Caco-2 (cell line): ENCODE measurements around the gene GLIS1. TPM values are rescaled to one million over a fixed set of nuclear protein-coding genes. Genes with fewer than 3 reads are reported as not detected.

Experiments
- BruUV-seq: library from RNA; stranded (reverse); fragments of 400-500 nt; replicated peaks from 2 replicates; lab custom pipeline; 2021; lab: Mats Ljungman, UMichigan
- CTCF ChIA-PET: fragments of 300-600 bp; sonication (Branson Sonifier 250); formaldehyde crosslinking; loops from one replicate; lab custom pipeline; 2022; ENCODE audit warnings: antibody characterized with exemption; lab: Charles Lee
- POLR2A ChIA-PET: fragments of 300-600 bp; sonication (Branson Sonifier 250); formaldehyde crosslinking; loops from one replicate; lab custom pipeline; 2022; ENCODE audit warnings: antibody characterized with exemption; lab: Charles Lee
- DNase-seq, 2 experiments: peaks; one replicate each; pipeline versions ENCODE4 v3.0.0 to v3.0.0-alpha.2; 2020 to 2022
- H3K27me3 ChIP-seq: replicated peaks from 2 replicates; pipeline ENCODE4 v1.6.0; 2011; ENCODE audit warnings: low read length; ENCODE audit not compliant: control insufficient read depth, insufficient read depth
- H3K36me3 ChIP-seq: 2 replicates; pipeline ENCODE4 v1.5.1; 2011; ENCODE audit warnings: low read length; ENCODE audit not compliant: control insufficient read depth, insufficient read depth
- H3K4me1 ChIP-seq: fragments of 250-450 bp; sonication (Bioruptor Pico); 2 replicates; pipeline ENCODE4 v1.5.1; 2020; ENCODE audit warnings: mild to moderate bottlenecking
- H3K4me3 ChIP-seq: 2 replicates; pipeline ENCODE4 v1.5.1; 2011; ENCODE audit warnings: low read depth, mild to moderate bottlenecking, control low read depth, low read length
- H3K9me3 ChIP-seq: fragments of 250-450 bp; sonication (Bioruptor Pico); 2 replicates; pipeline ENCODE4 v1.5.1; 2020; ENCODE audit warnings: mild to moderate bottlenecking, moderate library complexity
- H3K27ac Mint-ChIP-seq: one replicate; pipeline ENCODE4 v1.8.0; 2022; ENCODE audit warnings: mixed read lengths; ENCODE audit not compliant: unreplicated experiment
- H3K27me3 Mint-ChIP-seq: one replicate; pipeline ENCODE4 v1.8.0; 2022; ENCODE audit warnings: mixed read lengths; ENCODE audit not compliant: insufficient read depth, unreplicated experiment
- H3K36me3 Mint-ChIP-seq: one replicate; pipeline ENCODE4 v1.8.0; 2022; ENCODE audit warnings: mild to moderate bottlenecking, mixed read lengths; ENCODE audit not compliant: insufficient read depth, unreplicated experiment
- H3K4me1 Mint-ChIP-seq: one replicate; pipeline ENCODE4 v1.8.0; 2022; ENCODE audit warnings: low read depth, mixed read lengths; ENCODE audit not compliant: unreplicated experiment
- H3K4me3 Mint-ChIP-seq: one replicate; pipeline ENCODE4 v1.8.0; 2022; ENCODE audit warnings: mild to moderate bottlenecking, moderate library complexity, mixed read lengths; ENCODE audit not compliant: unreplicated experiment
- H3K9me3 Mint-ChIP-seq: one replicate; pipeline ENCODE4 v1.8.0; 2022; ENCODE audit warnings: mixed read lengths; ENCODE audit not compliant: unreplicated experiment
- intact Hi-C: fragments of 100-400 bp; cut with micrococcal nuclease; formaldehyde crosslinking; loops from one replicate; pipeline ENCODE4 v1.10.0; 2022; ENCODE audit not compliant: unreplicated experiment
- total RNA-seq: library from RNA; stranded (reverse); gene quantifications from 2 replicates; pipeline ENCODE4 v1.2.3, GENCODE V29; 2022
- TF ChIP-seq, protein P1 (sequence below), 2 experiments: fragments of 200-600 bp in 1 of 2; IDR thresholded peaks; 1 replicate in 1 of 2; 2 replicates in 1 of 2; pipeline versions ENCODE4 v1.5.1 to v1.8.0; 2011 to 2022; ENCODE audit warnings: antibody characterized with exemption in 1 of 2, control low read depth in 1 of 2, inconsistent platforms in 1 of 2, low read depth in 1 of 2, low read length in 1 of 2, mild to moderate bottlenecking in 1 of 2, moderate library complexity in 1 of 2; ENCODE audit not compliant: insufficient read depth in 1 of 2, severe bottlenecking in 1 of 2, unreplicated experiment in 1 of 2

The GLIS1 gene
- total RNA-seq, 1 experiment from 2014 or later: not detected

DNA sequence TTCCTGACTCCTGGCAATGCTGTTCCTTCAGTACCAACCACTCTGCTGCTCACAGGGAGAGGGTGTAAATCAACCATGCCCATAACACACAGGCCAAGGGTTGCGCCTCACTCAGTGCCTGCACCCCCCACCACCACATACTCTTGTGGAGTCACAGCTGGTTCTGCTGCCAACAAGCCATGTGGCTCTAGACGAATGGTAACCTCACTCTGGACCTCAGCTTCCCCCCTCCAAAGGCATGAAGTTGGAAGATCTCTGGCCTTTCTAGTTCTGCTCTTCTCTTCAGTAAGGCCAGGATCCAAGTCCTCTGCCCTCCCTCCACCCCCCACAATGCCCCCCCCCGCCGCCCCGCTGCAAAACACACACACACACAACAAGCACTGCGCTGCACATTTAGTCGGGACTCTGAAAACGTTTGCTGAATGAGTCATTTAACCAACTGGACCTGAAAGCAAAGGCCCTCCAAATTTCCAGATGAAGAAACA is 1.7 kb upstream of the GLIS1 start:
- ChIA-PET CTCF (no interaction called here), POLR2A (no interaction called here)
- no peak overlapping the region for H3K27ac Mint-ChIP-seq
- Histone ChIP-seq H3K4me3 (no peak overlapping the region), H3K4me1 (no peaks in the 10 kb centered on the region), H3K36me3 (no peaks in the 10 kb centered on the region), H3K27me3 (peaks cover 2% of the 10 kb centered on the region), H3K9me3 (no peaks in the 10 kb centered on the region)
- H3K9me3 Mint-ChIP-seq: peaks cover 31% of the 10 kb centered on the region
- BruUV-seq: no TSS peak
- TF ChIP-seq, protein P1, sequence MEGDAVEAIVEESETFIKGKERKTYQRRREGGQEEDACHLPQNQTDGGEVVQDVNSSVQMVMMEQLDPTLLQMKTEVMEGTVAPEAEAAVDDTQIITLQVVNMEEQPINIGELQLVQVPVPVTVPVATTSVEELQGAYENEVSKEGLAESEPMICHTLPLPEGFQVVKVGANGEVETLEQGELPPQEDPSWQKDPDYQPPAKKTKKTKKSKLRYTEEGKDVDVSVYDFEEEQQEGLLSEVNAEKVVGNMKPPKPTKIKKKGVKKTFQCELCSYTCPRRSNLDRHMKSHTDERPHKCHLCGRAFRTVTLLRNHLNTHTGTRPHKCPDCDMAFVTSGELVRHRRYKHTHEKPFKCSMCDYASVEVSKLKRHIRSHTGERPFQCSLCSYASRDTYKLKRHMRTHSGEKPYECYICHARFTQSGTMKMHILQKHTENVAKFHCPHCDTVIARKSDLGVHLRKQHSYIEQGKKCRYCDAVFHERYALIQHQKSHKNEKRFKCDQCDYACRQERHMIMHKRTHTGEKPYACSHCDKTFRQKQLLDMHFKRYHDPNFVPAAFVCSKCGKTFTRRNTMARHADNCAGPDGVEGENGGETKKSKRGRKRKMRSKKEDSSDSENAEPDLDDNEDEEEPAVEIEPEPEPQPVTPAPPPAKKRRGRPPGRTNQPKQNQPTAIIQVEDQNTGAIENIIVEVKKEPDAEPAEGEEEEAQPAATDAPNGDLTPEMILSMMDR (IDR thresholded peaks at IDR 0.05; ENCODE audit: insufficient read depth in 1 of 2, low read depth in 1 of 2, low read length in 1 of 2, severe bottlenecking in 1 of 2, unreplicated experiment in 1 of 2): no peak
- H3K4me3 Mint-ChIP-seq: no peak overlapping the region
- H3K27me3 Mint-ChIP-seq: peaks cover 15% of the 10 kb centered on the region
- no peaks in the 10 kb centered on the region for H3K36me3 Mint-ChIP-seq
- no peaks in the 10 kb centered on the region for H3K4me1 Mint-ChIP-seq
- intact Hi-C loops: no loop called here
- DNase-seq: no peak

DNA sequence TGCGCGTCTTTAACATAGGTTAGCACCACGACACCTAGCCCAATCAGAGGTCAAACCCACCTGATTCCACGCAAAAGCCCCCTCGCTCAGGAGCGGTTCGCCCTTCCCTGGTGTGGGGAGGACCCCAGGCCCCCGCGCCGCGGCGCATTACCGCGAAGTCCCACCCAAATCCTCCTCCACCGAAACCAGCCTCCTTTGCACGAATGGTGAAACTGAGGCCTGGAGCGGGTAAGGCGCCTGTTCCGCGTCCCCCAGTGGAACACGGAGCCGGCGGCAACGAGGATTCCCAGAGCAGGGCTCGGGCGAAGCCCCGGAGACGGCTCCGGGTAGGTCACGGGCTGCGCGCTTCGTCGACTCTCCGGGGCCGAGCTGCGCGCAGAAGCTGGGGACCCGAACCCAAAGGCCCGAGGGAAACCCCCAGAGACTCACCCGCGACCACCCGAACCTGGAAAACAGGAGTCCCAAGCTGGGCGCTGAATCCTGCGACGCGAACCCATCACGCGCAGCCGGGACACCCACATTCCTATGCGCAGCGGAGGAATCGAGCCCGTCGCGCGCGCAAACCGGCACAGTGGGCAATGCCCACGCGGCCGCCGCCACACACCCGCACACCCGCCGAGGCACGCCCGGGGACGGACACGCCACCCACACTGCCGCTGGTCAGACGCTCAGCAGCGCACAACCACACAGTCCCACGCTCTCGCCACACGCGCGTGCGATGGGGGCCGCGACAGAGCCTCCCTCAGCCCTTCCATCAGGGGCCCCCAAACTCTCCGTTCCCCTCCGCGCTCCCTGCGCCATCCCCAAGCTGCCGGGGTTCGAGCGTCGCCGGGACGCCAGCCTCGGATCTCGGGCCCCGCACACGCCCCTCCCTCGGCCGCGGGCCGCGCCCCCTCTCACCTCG is 507 bp downstream of the GLIS1 start:
- peak in 1 of 2 experiments; percentile 3 for DNase-seq
- Histone ChIP-seq H3K9me3 (no peaks in the 10 kb centered on the region), H3K4me1 (no peaks in the 10 kb centered on the region), H3K27me3 (peaks cover 2% of the 10 kb centered on the region), H3K36me3 (no peaks in the 10 kb centered on the region), H3K4me3 (peak overlapping the region; percentile 43)
- intact Hi-C loops: no loop called here
- no TSS peak for BruUV-seq
- Mint-ChIP-seq H3K27me3 (peaks cover 22% of the 10 kb centered on the region), H3K4me1 (no peaks in the 10 kb centered on the region), H3K4me3 (peak overlapping the region; percentile 42), H3K27ac (no peak overlapping the region), H3K36me3 (no peaks in the 10 kb centered on the region), H3K9me3 (peaks cover 19% of the 10 kb centered on the region)
- POLR2A ChIA-PET: no interaction called here
- TF ChIP-seq, protein P1 (IDR thresholded peaks at IDR 0.05; ENCODE audit: insufficient read depth in 1 of 2, low read depth in 1 of 2, low read length in 1 of 2, severe bottlenecking in 1 of 2, unreplicated experiment in 1 of 2): no peak
- CTCF ChIA-PET: no interaction called here

DNA sequence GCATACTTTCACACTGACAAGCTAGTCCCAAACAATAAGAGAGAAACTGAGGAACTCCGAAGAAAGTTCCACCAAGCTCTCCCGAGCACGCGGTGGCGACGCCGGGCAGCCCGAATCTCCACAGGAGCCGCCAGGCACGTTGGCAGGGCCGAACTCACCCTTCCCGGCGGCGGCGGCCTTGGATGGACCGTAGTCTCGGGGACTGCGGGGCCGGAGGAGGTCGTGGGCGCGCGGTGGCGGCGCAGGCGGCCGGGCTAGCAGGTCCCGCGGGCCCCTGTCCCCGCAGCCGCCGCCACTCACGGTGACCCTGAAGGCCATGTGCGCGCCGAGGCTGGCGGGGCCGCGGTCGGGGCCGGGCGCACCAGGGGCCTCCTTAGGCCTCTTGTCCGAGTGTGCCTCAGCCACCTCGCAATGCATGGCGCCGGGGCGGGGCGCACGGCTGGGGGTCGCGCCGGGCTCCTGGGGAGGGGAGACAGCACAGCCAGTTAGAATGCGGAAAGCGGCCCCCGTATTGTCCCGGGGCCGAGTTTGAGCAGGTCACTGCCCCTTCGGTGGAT is 1.2 kb downstream of the GLIS1 start:
- TF ChIP-seq, protein P1 (IDR thresholded peaks at IDR 0.05; ENCODE audit: insufficient read depth in 1 of 2, low read depth in 1 of 2, low read length in 1 of 2, severe bottlenecking in 1 of 2, unreplicated experiment in 1 of 2): no peak
- peak in 1 of 2 experiments; percentile 2 for DNase-seq
- Mint-ChIP-seq H3K27ac (no peak overlapping the region), H3K9me3 (peaks cover 12% of the 10 kb centered on the region), H3K36me3 (no peaks in the 10 kb centered on the region), H3K4me1 (no peaks in the 10 kb centered on the region), H3K4me3 (no peak overlapping the region), H3K27me3 (peaks cover 20% of the 10 kb centered on the region)
- no TSS peak for BruUV-seq
- Histone ChIP-seq H3K36me3 (no peaks in the 10 kb centered on the region), H3K4me1 (no peaks in the 10 kb centered on the region), H3K9me3 (no peaks in the 10 kb centered on the region), H3K4me3 (no peak overlapping the region), H3K27me3 (peaks cover 2% of the 10 kb centered on the region)
- POLR2A ChIA-PET: no interaction called here
- CTCF ChIA-PET: no interaction called here
- intact Hi-C loops: no loop called here
